Rectal smooth muscle tissue (tissue), 1 donor: ENCODE data around the gene COL18A1.

Source experiments
- H3K27ac ChIP-seq: one replicate; pipeline ENCODE4 v1.7.0; 2013; ENCODE audit warnings: low read depth, low read length, inconsistent platforms
- H3K27me3 ChIP-seq: one replicate; pipeline ENCODE4 v1.7.0; 2013; ENCODE audit warnings: low read length; ENCODE audit not compliant: control insufficient read depth, insufficient read depth
- H3K36me3 ChIP-seq: one replicate; pipeline ENCODE4 v1.7.0; 2013; ENCODE audit warnings: low read length; ENCODE audit not compliant: control insufficient read depth, insufficient read depth
- H3K4me1 ChIP-seq: one replicate; pipeline ENCODE4 v1.7.0; 2013; ENCODE audit warnings: low read length; ENCODE audit not compliant: control insufficient read depth, insufficient read depth
- H3K4me3 ChIP-seq: one replicate; pipeline ENCODE4 v1.7.0; 2013; ENCODE audit warnings: low read length
- H3K9ac ChIP-seq: one replicate; pipeline ENCODE4 v1.7.0; 2013; ENCODE audit warnings: low read length

COL18A1 gene

DNA sequence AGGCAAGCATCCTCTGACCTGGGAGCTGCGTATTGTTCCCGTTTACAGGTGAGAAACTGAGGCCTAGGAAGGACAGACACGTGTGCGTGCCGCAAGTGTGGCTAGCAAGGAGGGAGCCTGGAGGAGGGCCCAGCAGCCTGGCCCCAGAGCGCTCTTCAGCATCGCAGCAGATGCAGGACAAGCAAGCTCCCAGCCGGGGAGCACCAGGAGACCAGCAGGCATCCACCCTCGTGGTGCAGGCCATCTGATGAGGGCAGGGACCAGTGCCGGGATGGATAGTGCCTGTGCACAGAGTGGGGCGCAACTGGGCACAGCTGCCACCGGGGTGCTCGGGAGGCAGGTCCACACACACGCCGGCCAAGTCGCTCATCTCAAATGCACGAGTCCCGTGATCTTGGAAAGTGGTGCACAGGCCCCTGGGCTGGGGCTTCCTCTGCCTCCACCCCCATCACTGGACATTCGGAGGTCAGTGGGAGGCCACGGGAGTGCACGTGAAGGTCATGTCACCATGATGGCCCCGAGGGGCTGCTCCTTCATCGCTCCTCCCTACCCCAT is 55.1 kb downstream of the COL18A1 start:
- peaks cover 2% of the 10 kb centered on the region for H3K4me1 ChIP-seq
- H3K27ac ChIP-seq: no peak overlapping the region
- H3K4me3 ChIP-seq: no peak overlapping the region
- H3K9ac ChIP-seq: no peak overlapping the region
- H3K27me3 ChIP-seq: no peaks in the 10 kb centered on the region
- no peaks in the 10 kb centered on the region for H3K36me3 ChIP-seq

DNA sequence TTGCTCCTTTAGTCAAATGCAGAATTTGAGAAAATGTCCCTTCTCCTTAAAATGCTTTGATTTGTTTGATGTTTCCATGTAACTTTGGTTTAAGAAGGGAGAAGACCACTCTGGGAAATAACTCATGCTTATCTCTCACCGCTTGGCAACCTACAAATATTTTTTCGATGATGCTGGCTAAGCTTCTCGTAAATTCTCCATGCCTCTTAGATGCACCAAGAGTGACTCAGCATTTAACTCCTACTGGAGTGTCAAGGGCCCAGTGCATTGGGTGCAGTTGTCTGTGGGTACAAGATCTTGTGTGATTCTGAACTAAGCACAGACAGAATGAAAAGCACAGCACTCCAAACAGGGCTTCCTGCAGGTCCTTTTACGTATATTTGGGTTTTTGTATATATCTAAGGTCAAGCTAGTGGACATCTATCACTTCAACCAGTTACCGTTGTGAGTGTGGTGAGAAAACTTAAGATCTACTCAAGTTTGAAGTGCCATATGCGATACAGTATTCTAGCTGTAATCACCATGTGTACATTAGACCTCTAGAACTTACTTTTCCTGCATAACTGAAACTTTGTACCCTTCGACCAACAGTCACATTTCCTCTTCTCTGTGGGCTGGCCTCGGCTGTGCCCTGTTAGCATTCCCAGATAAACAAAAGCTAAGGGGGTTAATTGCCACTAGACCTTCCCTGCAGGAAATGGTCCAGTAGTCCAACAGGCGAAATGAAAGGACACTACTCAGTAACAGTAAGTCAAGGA is 55.8 kb downstream of the COL18A1 start:
- no peak overlapping the region for H3K4me3 ChIP-seq
- H3K27ac ChIP-seq: no peak overlapping the region
- no peaks in the 10 kb centered on the region for H3K27me3 ChIP-seq
- H3K9ac ChIP-seq: no peak overlapping the region
- no peaks in the 10 kb centered on the region for H3K36me3 ChIP-seq
- no peaks in the 10 kb centered on the region for H3K4me1 ChIP-seq

DNA sequence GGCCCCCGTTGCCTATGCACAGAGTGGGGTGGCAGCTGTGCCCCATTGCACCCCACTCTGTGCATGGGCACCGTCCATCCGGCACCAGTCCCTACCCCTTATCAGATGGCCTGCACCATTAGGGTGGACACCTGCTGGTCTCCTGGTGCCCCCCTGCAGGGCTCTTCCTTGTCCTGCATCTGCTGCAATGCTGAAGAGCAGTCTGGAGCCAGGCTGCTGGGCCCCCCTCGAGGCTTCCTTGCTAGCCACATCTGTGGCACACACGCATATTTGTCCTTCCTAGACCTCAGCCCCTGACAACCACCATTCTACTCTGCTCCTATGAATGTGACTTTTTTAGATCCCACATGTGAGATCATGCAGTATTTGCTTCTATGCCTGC is 56.4 kb downstream of the COL18A1 start:
- Histone ChIP-seq H3K4me1 (no peaks in the 10 kb centered on the region), H3K4me3 (no peak overlapping the region), H3K27ac (no peak overlapping the region), H3K27me3 (no peaks in the 10 kb centered on the region), H3K36me3 (no peaks in the 10 kb centered on the region), H3K9ac (no peak overlapping the region)

DNA sequence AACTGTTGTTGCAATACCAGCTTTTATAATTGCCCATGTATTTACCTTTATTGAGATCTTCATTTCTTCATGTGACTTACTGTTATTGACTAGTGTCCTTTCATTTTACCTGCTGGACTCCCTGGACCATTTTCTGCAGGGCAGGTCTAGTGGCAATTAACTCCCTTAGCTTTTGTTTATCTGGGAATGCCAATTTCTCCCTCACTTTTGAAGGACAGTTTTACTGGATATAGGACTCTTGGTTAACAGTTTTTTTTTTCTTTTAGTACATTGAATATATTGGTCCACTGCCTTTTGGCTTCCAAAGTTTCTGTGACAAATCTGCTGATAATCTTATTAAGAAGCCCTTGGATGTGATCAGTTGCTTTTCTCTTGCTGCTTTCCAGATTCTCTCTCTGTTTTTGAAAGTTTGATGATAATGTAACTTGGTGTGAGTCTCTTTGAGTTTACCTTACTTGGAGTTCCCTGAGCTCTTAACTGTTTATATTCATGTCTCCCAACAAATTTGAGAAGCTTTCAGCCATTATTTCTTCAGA is 56.9 kb downstream of the COL18A1 start:
- Histone ChIP-seq H3K27ac (no peak overlapping the region), H3K4me1 (no peaks in the 10 kb centered on the region), H3K27me3 (no peaks in the 10 kb centered on the region), H3K36me3 (no peaks in the 10 kb centered on the region), H3K9ac (no peak overlapping the region), H3K4me3 (no peak overlapping the region)

DNA sequence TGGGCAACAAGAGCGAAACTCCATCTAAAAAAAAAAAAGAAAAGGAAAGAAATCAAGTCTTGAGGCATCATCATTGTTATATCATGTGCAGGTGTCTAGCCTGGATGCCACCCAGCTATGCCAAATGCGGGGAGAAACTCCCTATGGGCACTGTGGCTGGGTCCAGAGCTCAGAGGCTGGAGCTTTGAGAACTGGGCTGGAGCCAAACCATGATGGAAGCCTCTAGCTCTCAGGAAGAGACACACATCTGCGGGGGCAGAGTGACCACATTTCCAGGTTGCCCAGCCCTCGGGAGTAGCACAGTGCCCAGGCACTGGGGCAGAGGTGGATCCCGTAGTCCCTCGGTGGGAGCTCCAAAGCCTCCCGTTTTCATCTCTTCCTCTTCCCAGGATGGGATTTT is 58.9 kb downstream of the COL18A1 start:
- Histone ChIP-seq H3K27ac (no peak overlapping the region), H3K4me1 (no peaks in the 10 kb centered on the region), H3K27me3 (no peaks in the 10 kb centered on the region), H3K9ac (no peak overlapping the region), H3K4me3 (no peak overlapping the region), H3K36me3 (no peaks in the 10 kb centered on the region)

DNA sequence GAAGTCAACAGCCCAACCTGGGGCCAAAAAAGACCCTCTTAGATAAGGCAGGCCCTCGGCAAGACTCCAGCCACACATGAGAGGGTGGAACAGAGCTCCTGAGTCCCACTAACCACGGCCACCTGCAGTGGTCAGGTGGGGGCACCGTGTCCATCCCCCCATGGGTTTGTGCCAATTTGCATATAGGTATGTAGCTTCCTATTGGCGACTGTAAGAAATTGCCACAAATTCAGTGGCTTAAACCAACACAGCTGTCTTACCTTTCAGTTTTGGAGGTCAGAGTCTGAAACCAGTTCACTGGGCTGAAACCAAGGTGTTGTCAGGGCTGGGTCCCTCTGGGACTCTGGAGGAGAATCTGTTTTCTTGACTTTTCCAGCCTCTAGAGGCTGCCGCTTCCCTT is 59.3 kb downstream of the COL18A1 start:
- Histone ChIP-seq H3K4me3 (no peak overlapping the region), H3K9ac (no peak overlapping the region), H3K4me1 (no peaks in the 10 kb centered on the region), H3K27ac (no peak overlapping the region), H3K36me3 (no peaks in the 10 kb centered on the region), H3K27me3 (no peaks in the 10 kb centered on the region)

DNA sequence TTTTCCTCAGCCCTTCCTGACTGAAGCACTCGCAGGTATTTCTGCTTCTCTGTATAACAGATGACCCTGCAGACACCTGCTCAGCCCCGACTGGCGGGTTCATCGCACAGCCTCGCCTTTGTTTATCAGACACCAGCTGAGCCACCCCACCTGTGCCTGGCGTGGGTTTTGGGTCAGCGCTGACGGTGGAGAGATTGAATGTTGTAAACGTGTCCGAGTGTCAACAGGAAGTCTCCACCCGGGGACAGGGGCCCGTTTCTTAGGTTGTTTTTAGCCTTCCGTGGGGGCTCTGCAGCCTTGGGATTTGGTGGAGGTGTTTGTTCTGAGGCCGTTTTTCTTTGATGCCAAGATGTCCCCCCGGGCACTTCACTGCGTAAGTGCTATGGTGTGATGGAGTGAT is 60.1 kb downstream of the COL18A1 start:
- no peak overlapping the region for H3K27ac ChIP-seq
- H3K4me3 ChIP-seq: no peak overlapping the region
- no peaks in the 10 kb centered on the region for H3K27me3 ChIP-seq
- H3K9ac ChIP-seq: no peak overlapping the region
- no peaks in the 10 kb centered on the region for H3K4me1 ChIP-seq
- H3K36me3 ChIP-seq: no peaks in the 10 kb centered on the region

DNA sequence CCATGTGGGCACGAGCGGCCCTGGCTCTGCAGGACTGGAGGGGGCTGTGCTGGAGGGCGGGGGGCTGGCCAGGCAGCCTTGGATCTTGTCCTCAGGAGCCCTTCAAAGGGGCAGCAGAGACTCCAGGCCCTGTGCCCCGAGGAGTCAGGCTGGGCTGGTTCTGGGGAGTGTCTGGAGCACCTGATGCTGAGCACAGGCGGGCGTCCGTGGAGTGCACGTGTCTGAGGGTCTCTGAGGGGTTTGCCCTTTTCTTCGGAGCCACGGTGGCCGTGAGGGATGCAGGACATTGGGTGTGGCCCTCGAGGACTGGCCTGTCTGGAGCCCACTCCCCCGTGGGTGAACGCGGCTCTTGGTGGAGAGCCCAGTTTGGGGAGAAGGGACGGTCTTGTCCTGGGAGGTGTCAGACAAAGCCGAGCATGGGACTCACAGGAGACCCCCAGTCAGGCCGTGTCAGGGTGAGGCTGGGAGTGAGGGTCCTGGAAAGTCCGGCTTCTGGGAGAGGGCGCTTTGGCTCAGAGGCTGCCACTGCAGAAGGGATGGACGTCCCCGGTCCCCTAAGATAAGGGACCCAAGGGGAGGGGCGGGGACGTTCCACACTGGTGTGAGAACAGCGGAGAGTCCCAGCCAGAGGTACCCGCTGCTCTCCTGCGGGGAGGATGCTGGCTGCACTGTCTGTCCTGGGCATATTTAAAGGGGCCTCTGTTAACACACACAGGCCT is 60.8 kb downstream of the COL18A1 start:
- no peak overlapping the region for H3K27ac ChIP-seq
- no peaks in the 10 kb centered on the region for H3K4me1 ChIP-seq
- no peak overlapping the region for H3K9ac ChIP-seq
- no peaks in the 10 kb centered on the region for H3K27me3 ChIP-seq
- H3K36me3 ChIP-seq: no peaks in the 10 kb centered on the region
- no peak overlapping the region for H3K4me3 ChIP-seq

DNA sequence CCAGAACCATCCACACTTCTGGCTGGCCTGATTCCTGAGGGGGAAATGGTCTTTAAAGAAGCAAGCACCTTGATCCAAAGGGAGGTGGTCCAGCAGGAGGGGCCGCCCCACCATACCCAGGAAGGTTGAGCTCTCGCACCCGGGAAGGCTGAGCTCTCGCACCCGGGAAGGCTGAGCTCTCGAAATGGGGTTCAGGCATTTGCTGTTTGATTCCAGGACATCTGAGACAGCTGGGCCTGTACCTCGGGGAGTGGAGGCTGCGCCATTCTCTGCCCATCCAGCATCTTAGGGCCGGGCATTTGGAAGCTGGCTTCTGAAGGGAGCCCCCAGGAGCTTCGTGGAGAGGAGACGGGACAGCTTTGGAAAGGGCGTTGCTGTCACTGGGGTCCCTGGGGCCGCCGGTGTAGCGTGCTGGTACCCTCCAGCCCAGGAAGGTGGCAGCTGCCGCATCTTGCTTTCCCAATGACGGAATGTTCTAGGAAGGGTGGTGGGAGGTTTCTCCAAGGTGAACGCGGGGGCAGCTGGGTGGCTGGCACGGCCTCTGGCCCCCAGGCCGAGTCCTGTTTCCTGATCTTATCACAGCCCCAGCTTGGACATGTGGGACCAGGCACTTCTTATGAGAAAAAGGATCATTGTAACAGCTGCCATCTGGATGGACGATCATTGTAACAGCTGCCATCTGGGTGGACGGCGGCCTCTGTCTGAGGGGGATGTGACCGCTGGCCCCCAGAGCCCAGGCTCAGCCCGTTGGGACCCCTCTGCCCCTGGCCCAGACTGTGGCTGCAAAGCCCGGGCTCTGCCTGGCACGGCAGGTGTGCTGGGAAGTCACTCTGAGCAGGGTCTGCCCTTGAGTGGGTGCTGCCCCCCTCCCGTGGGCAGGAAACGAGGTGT is 61.6 kb downstream of the COL18A1 start:
- no peak overlapping the region for H3K9ac ChIP-seq
- H3K27ac ChIP-seq: no peak overlapping the region
- peaks cover 3% of the 10 kb centered on the region for H3K4me1 ChIP-seq
- H3K27me3 ChIP-seq: no peaks in the 10 kb centered on the region
- H3K36me3 ChIP-seq: no peaks in the 10 kb centered on the region
- no peak overlapping the region for H3K4me3 ChIP-seq

DNA sequence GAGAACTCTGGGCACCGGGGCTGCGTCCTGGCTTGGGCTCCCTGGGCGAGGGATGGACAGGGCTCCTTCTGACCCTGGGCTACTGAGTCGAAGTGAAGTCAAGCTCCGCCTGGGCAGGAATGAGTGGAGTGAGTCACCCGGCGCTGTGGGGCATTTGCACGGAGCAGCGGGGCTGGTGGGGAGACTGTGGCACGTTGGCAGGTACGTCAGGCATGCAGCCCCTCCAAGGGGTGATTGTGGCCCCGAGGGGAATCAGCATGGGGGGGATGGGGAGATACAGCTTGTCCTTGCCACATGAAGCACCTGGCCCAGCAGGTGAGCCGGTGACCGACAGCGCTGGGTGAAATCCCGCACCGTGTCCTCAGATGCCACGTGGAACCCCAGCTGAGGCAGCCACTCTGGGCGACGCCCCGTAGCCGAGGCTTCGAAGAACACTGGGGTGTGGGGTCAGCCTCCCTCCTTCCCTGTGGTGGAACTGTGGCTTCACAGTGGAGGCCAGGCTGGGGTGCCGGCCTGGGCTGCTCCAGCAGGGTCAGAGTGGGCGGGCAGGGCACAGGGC is 62.3 kb downstream of the COL18A1 start:
- H3K27me3 ChIP-seq: no peaks in the 10 kb centered on the region
- peaks cover 3% of the 10 kb centered on the region for H3K4me1 ChIP-seq

DNA sequence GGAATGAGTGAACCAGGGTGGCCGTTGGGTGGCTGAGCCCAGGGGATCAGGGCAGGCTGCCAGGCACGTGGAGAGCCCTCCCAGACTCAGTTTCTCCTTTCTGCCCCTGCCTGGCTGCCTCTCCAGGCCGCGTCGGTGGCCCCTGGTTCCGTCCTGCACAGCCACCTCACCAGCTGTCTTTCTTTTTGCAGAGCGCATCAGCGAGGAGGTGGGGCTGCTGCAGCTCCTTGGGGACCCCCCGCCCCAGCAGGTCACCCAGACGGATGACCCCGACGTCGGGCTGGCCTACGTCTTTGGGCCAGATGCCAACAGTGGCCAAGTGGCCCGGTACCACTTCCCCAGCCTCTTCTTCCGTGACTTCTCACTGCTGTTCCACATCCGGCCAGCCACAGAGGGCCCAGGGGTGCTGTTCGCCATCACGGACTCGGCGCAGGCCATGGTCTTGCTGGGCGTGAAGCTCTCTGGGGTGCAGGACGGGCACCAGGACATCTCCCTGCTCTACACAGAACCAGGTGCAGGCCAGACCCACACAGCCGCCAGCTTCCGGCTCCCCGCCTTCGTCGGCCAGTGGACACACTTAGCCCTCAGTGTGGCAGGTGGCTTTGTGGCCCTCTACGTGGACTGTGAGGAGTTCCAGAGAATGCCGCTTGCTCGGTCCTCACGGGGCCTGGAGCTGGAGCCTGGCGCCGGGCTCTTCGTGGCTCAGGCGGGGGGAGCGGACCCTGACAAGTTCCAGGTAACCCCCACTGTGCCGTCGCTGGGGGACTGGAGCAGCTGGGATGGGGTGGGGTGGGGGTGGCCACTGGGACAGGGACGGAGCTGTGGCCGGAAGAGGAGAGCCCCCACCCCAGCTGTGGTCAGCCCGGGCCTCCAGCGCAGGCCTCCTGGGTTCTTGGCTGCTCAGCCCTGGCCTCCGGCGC is 63.3 kb downstream of the COL18A1 start:
- Histone ChIP-seq H3K9ac (no peak overlapping the region), H3K27me3 (no peaks in the 10 kb centered on the region), H3K27ac (no peak overlapping the region), H3K4me1 (peaks cover 3% of the 10 kb centered on the region), H3K36me3 (no peaks in the 10 kb centered on the region), H3K4me3 (no peak overlapping the region)

More for the DNA sequence above, 62.3 kb downstream of the COL18A1 start:
- no peaks in the 10 kb centered on the region for H3K36me3 ChIP-seq
- no peak overlapping the region for H3K9ac ChIP-seq
- H3K27ac ChIP-seq: no peak overlapping the region
- H3K4me3 ChIP-seq: no peak overlapping the region
